Measurements from ENCODE around the gene ARHGEF39. TPM values are rescaled to one million over a fixed set of nuclear protein-coding genes. Genes with fewer than 3 reads are reported as not detected.
"Not testable (repeated sequence)": the region's sequence is repeated elsewhere in the genome, so short reads cannot be mapped to it uniquely, and the experiment has no call there.

The ARHGEF39 gene
- total RNA-seq, 2 experiments from 2014 or later: 19.1 to 23.1 TPM

GRCh38 chr9:35618854-35619799 lies 45.9 kb downstream of the ARHGEF39 start:
- Mint-ChIP-seq H3K9me3 (ENCODE audit: low read depth) (no peaks in the 10 kb centered on the region), H3K27ac (peak overlapping the region; percentile 87), H3K4me3 (peak overlapping the region; percentile 77), H3K27me3 (no peaks in the 10 kb centered on the region), H3K36me3 (ENCODE audit: low read depth) (no peaks in the 10 kb centered on the region), H3K4me1 (peaks cover 38% of the 10 kb centered on the region)
- intact Hi-C loops (cut with DNase I, micrococcal nuclease): loop anchor here (1.0 to 5.0 kb wide), 3 partner anchors 38 to 113 kb away; partner anchors contain the start of genes CCDC107 (in 1 of the 2), CREB3 (in 1 of the 2), RMRP (in 1 of the 2) and TLN1 (in 1 of the 2)
- ChIA-PET POLR2A (interaction anchor here (0.6 kb wide), 1 partner anchor 94 kb away, joined by 4 read pairs; no protein-coding TSS in a partner anchor), CTCF (interaction anchor here (0.8 to 2.3 kb wide), 10 partner anchors 8 to 571 kb away, joined by 3 to 16 read pairs (median 6); partner anchors contain the start of genes ARHGEF39, CCDC107 and RMRP)
- DNase-seq: peak; percentile 70
- peak; percentile 72 for ATAC-seq

- POLR2A ChIA-PET: no interaction called here
- peak within 1 kb of the TSS; percentile 87 for H3K27ac Mint-ChIP-seq
- CTCF ChIA-PET: interaction anchor here (0.6 to 1.1 kb wide), 3 partner anchors 15 to 499 kb away, joined by 3 read pairs; partner anchors contain the start of genes CCDC107 and RMRP
- intact Hi-C loops (cut with DNase I, micrococcal nuclease): loop anchor here in 1 of 2 experiments (5.0 kb wide), 2 partner anchors 39 to 114 kb away; partner anchors contain the start of genes CCDC107, CREB3, RMRP and TLN1
- ATAC-seq (no peak), DNase-seq (no peak)
- peaks cover 38% of the 10 kb centered on the region for H3K4me1 Mint-ChIP-seq
- H3K27me3 Mint-ChIP-seq: no peaks in the 10 kb centered on the region
- H3K9me3 Mint-ChIP-seq (ENCODE audit: low read depth): no peaks in the 10 kb centered on the region
- no peaks in the 10 kb centered on the region for H3K36me3 Mint-ChIP-seq (ENCODE audit: low read depth)
- peak within 1 kb of the TSS; percentile 77 for H3K4me3 Mint-ChIP-seq
Observed at GRCh38 chr9:35618325-35618727, 46.7 kb downstream of the ARHGEF39 start, which contains the start of gene CD72. Gene CD72 (minus strand): TSS chr9:35618413. CDS start chr9:35618303, 110 bp downstream.

GRCh38 chr9:35617548-35617947 lies 47.4 kb downstream of the ARHGEF39 start:
- ATAC-seq (no peak), DNase-seq (no peak)
- no peaks in the 10 kb centered on the region for H3K36me3 Mint-ChIP-seq (ENCODE audit: low read depth)
- peak overlapping the region; percentile 79 for H3K27ac Mint-ChIP-seq
- CTCF ChIA-PET: interaction anchor here (0.6 to 1.8 kb wide), 14 partner anchors 8 to 924 kb away, joined by 3 to 9 read pairs (median 3); partner anchors contain the start of genes CCDC107, RMRP, TESK1 and TLN1
- intact Hi-C loops (cut with DNase I, micrococcal nuclease): loop anchor here (1.0 to 5.0 kb wide), 4 partner anchors 13 to 115 kb away; partner anchors contain the start of genes CCDC107 (in 1 of the 2), CREB3 (in 1 of the 2), RMRP (in 1 of the 2) and TLN1 (in 1 of the 2)
- H3K4me3 Mint-ChIP-seq: peak overlapping the region; percentile 77
- H3K27me3 Mint-ChIP-seq: no peaks in the 10 kb centered on the region
- no peaks in the 10 kb centered on the region for H3K9me3 Mint-ChIP-seq (ENCODE audit: low read depth)
- POLR2A ChIA-PET: interaction anchor here (0.7 to 0.9 kb wide), 3 partner anchors 8 to 115 kb away, joined by 3 read pairs; partner anchors contain the start of gene CREB3
- peaks cover 38% of the 10 kb centered on the region for H3K4me1 Mint-ChIP-seq

GRCh38 chr9:35616681-35617459 lies 48.1 kb downstream of the ARHGEF39 start:
- POLR2A ChIA-PET: interaction anchor here (0.7 to 0.9 kb wide), 3 partner anchors 9 to 115 kb away, joined by 3 read pairs; partner anchors contain the start of gene CREB3
- Mint-ChIP-seq H3K9me3 (ENCODE audit: low read depth) (no peaks in the 10 kb centered on the region), H3K27me3 (no peaks in the 10 kb centered on the region), H3K4me3 (peak overlapping the region; percentile 77), H3K4me1 (peaks cover 38% of the 10 kb centered on the region), H3K27ac (peak overlapping the region; percentile 79), H3K36me3 (ENCODE audit: low read depth) (no peaks in the 10 kb centered on the region)
- DNase-seq: peak; percentile 80
- CTCF ChIA-PET: interaction anchor here (0.6 to 1.8 kb wide), 18 partner anchors 8 to 923 kb away, joined by 3 to 9 read pairs (median 3); partner anchors contain the start of genes CCDC107, RMRP, TESK1 and TLN1
- ATAC-seq: peak; percentile 74
- intact Hi-C loops (cut with DNase I, micrococcal nuclease): loop anchor here (1.0 to 5.0 kb wide), 4 partner anchors 13 to 115 kb away; partner anchors contain the start of genes CCDC107 (in 1 of the 2), CREB3 (in 1 of the 2), RMRP (in 1 of the 2) and TLN1 (in 1 of the 2)

GRCh38 chr9:35615981-35616680 lies 48.9 kb downstream of the ARHGEF39 start:
- peak overlapping the region; percentile 52 for H3K27ac Mint-ChIP-seq
- no peak for ATAC-seq
- H3K27me3 Mint-ChIP-seq: no peaks in the 10 kb centered on the region
- DNase-seq: no peak
- POLR2A ChIA-PET: no interaction called here
- CTCF ChIA-PET: interaction anchor here (0.5 to 1.8 kb wide), 13 partner anchors 10 to 1476 kb away, joined by 3 to 9 read pairs (median 4); partner anchors contain the start of genes CCDC107, RMRP, TESK1 and TLN1
- H3K36me3 Mint-ChIP-seq (ENCODE audit: low read depth): no peaks in the 10 kb centered on the region
- H3K9me3 Mint-ChIP-seq (ENCODE audit: low read depth): no peaks in the 10 kb centered on the region
- intact Hi-C loops (cut with DNase I, micrococcal nuclease): loop anchor here in 1 of 2 experiments (5.0 kb wide), 2 partner anchors 41 to 116 kb away; partner anchors contain the start of genes CCDC107, CREB3, RMRP and TLN1
- peaks cover 43% of the 10 kb centered on the region for H3K4me1 Mint-ChIP-seq
- peak overlapping the region; percentile 77 for H3K4me3 Mint-ChIP-seq

- no peak for DNase-seq
- Mint-ChIP-seq H3K27ac (no peak overlapping the region), H3K4me1 (peaks cover 20% of the 10 kb centered on the region), H3K9me3 (ENCODE audit: low read depth) (no peaks in the 10 kb centered on the region), H3K27me3 (no peaks in the 10 kb centered on the region), H3K36me3 (ENCODE audit: low read depth) (no peaks in the 10 kb centered on the region), H3K4me3 (no peak overlapping the region)
- ChIA-PET POLR2A (interaction anchor here (1.1 kb wide), 1 partner anchor 123 kb away, joined by 3 read pairs; the partner anchor contains the start of gene RUSC2), CTCF (interaction anchor here (0.6 to 4.0 kb wide), 7 partner anchors 9 to 81 kb away, joined by 3 to 29 read pairs (median 5); partner anchors contain the start of genes CCDC107 and RMRP)
- intact Hi-C loops (cut with DNase I, micrococcal nuclease): no loop called here
- ATAC-seq: no peak
Observed at GRCh38 chr9:35612843-35613242, 52.2 kb downstream of the ARHGEF39 start.

GRCh38 chr9:35612066-35612465 lies 52.9 kb downstream of the ARHGEF39 start:
- POLR2A ChIA-PET; H3K27ac Mint-ChIP-seq; H3K27me3 Mint-ChIP-seq; ATAC-seq; H3K9me3 Mint-ChIP-seq (ENCODE audit: low read depth); H3K4me3 Mint-ChIP-seq; intact Hi-C loops (cut with DNase I, micrococcal nuclease); H3K36me3 Mint-ChIP-seq (ENCODE audit: low read depth); DNase-seq: not testable (repeated sequence)
- H3K4me1 Mint-ChIP-seq: peaks cover 14% of the 10 kb centered on the region
- CTCF ChIA-PET: interaction anchor here (0.6 to 4.0 kb wide), 20 partner anchors 8 to 270 kb away, joined by 3 to 29 read pairs (median 4); partner anchors contain the start of genes CCDC107, CREB3, RMRP and RUSC2

- Mint-ChIP-seq H3K4me1 (peaks cover 13% of the 10 kb centered on the region), H3K27ac (no peak overlapping the region), H3K9me3 (ENCODE audit: low read depth) (no peaks in the 10 kb centered on the region), H3K4me3 (no peak overlapping the region), H3K27me3 (no peaks in the 10 kb centered on the region), H3K36me3 (ENCODE audit: low read depth) (no peaks in the 10 kb centered on the region)
- ChIA-PET CTCF (interaction anchor here (0.5 to 4.0 kb wide), 30 partner anchors 9 to 830 kb away, joined by 3 to 29 read pairs (median 4); partner anchors contain the start of genes CCDC107, CREB3, RMRP and RUSC2), POLR2A (interaction anchor here (1.1 kb wide), 1 partner anchor 11 kb away, joined by 3 read pairs; no protein-coding TSS in a partner anchor)
- intact Hi-C loops (cut with DNase I, micrococcal nuclease): no loop called here
- DNase-seq: peak; percentile 74
- ATAC-seq: peak; percentile 96
Observed at GRCh38 chr9:35611230-35611797, 53.7 kb downstream of the ARHGEF39 start.

- CTCF ChIA-PET: interaction anchor here (1.0 to 3.0 kb wide), 3 partner anchors 55 to 122 kb away, joined by 4 to 16 read pairs (median 9); partner anchors contain the start of genes ARHGEF39, CREB3 and TLN1
- intact Hi-C loops (cut with DNase I, micrococcal nuclease): loop anchor here in 1 of 2 experiments (10.0 kb wide), 1 partner anchor 945 kb away; the partner anchor contains the start of gene CCL27
- Mint-ChIP-seq H3K9me3 (ENCODE audit: low read depth) (no peaks in the 10 kb centered on the region), H3K27ac (no peak overlapping the region), H3K36me3 (ENCODE audit: low read depth) (no peaks in the 10 kb centered on the region), H3K27me3 (no peaks in the 10 kb centered on the region), H3K4me3 (no peak overlapping the region), H3K4me1 (peaks cover 15% of the 10 kb centered on the region)
- DNase-seq (no peak), ATAC-seq (no peak)
- POLR2A ChIA-PET: interaction anchor here (0.5 kb wide), 1 partner anchor 65 kb away, joined by 3 read pairs; no protein-coding TSS in a partner anchor
Observed at GRCh38 chr9:35609820-35610163, 55.2 kb downstream of the ARHGEF39 start.
